HG02981 (cell line): ENCODE measurements around the gene AFAP1.
"Not testable (repeated sequence)": the region's sequence is repeated elsewhere in the genome, so short reads cannot be mapped to it uniquely, and the experiment has no call there.

Experiments
- ATAC-seq: cut with Tn5 transposase; IDR thresholded peaks from one replicate; pipeline ENCODE4 v1.9.1; 2021; ENCODE audit warnings: mild to moderate bottlenecking, moderate library complexity; ENCODE audit not compliant: unreplicated experiment

Gene AFAP1

DNA sequence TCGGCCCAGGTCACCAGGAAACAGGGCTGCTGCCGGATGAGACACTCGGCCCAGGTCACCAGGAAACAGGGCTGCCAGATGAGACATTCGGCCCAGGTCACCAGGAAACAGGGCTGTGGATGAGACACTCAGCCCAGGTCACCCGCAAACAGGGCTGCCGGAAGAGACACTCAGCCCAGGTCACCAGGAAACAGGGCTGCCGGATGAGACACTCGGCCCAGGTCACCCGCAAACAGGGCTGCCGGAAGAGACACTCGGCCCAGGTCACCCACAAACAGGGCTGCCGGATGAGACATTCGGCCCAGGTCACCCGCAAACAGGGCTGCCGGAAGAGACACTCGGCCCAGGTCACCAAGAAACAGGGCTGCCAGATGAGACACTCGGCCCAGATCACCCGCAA, 21.5 kb downstream of the AFAP1 start:
- not testable (repeated sequence) for ATAC-seq

DNA sequence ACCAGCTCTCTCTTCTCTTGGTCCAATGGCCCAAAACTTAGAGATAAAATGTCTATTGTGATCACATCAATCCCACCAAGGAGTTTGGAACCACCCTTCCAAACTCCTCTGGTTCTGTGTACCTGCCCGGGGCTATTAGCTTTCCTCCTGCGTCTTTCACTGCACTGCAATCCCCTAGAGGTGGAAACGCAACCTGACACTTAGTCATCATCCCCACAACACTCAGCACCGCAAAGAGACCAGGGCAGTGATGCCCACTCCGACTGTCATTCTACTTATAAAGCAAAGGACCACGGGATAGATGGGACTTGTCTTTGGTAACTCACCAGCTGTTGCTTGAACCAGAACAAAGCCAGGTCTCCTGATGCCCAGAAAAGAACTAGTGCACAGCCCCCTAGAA, 22.0 kb downstream of the AFAP1 start:
- ATAC-seq = no peak

DNA sequence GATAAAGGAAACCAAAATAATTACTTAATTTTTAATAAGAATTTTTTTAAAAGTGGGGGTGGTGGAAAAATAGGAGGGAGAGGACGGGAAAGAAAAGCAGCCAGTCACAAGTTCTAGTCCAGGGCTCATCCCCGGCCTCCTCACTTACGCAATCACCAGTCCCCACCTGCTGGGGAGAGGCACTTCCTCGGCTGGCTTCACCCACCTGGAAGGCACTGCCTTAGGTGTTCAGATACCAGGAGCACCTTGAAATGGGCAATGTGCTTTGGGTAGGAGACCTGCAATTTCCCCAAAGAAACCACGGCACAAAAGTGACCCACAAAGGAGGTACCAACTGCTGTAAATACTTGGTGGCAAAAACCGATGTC, 23.8 kb downstream of the AFAP1 start:
- no peak for ATAC-seq

DNA sequence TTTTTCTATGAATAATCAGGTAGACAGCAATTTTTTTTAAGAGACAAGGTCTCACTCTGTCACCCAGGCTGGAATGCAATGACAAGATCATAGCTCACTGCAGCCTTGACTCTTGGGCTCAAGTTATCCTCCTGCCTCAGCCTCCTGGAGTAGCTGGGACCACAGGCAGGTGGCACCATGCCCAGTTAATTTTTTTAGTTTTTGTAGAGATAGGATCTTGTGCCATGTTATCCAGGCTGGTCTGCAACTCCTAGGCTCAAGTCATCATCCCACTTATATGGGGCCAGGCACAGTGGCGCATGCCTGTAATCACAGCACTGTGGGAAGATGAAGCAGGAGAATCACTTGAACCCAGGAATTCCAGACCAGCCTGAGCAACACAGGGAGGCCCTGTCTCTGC, 26.8 kb downstream of the AFAP1 start:
- ATAC-seq = no peak

DNA sequence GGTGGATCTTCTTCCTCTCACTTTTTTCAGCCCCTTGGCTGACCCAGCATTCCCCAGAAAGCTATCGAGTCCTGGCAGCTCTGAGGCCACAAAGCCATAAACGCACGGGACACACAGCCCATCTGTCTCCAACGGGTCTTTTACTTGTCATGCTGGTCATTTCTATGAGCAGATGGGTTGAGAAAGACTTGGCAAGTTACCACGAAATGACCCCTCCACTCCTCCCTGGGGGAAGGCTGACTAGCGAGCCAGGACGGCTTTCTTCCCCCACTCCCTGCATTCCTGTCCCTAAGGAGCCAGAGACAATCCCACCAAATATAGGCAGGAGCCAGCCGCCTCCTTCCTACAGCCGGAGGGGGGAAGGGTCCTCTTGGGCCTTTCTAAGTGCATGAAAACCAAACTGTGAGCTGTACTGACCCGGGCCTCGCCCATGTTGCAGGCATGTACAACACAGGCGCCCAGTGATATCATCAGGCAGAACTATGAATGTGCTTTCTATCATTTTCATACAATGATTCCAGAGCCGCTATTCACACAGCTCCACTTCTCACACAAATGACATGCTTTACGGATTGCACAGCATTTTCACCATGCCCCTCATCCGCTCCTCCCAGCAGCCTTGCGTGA, 28.6 kb downstream of the AFAP1 start:
- ATAC-seq = no peak

DNA sequence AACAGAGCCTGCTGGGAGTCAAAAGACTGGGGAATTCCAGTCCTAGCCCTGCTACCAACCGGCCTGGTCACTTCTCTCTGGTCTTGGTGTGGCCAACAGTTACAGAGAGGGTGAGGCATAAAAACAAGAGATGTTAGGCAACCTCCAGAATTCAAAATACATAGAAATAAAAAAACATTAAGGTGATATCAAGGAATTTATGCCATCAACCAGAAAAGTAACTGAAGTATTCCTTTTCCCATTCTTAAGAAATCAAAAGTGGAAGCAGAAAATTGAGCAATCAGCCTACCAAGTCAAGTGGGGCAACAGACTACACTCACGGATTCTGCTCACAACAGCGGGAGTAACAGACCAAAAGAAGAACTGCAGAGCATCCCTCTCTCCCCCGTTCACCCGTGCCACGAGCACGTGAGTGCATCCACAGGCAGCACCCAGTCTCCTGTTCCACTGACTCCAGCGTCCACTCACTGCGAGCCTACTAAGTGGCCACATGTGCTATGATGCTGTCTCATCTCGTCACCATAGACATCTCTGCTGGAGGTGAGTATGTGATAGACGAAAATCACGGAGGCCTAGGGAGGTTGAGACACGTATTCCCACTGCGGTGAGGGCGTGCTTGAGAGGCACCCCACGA, 29.3 kb downstream of the AFAP1 start:
- no peak for ATAC-seq

DNA sequence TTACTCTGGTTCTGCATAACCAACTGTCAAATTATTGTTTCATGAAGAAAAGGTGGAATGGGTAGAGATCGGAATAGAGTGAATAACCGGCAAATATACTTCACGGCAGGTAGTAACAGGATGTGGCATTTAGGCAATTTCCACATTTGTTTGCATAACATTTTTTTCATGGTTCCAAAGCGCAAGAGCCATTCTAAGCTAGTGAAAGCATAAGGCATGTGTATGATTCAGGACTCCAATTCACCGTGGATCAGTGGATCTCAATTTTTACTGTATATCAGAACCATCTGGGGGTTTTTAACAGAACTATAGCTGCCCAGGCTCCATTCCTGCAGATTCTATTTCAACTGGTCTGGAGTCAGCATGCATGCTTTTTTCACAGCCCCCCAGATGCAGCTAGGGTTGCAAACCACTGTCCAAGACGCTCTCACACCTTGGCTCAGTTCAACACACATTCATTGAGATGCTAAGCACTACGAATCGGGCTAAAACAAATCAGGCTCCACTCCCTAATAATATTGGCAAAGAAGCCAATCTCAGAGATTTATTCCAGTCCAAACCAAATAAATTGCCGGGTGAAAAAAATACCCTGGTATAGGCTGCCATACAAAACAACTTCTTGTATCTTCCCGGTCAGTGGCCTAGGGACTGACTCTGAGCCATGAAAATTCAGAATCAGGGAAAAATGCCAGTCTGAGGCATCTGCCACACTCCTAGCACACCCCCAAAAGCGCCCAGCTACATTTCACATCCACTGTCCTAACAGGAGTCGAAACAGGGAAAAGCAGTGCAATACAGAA, 30.0 kb downstream of the AFAP1 start:
- ATAC-seq = no peak

DNA sequence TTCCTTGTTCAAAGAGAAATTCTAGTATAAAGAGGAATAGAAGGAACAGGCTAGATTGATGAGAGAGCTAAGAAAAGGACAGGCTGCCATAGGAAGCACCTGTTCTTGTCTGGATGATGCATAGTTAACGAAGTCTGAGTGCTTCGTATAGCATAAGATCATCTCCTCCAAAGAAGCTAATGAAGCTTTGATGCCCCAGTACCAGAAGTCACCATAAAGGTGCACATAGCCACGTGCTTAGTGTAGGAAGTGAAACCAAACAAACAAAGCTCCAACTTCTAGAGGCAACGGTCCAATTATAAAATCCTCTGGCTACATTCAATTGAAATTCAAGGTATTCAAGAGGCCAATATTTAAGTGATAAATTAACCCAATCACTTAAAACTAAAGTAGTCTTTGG, 31.0 kb downstream of the AFAP1 start:
- ATAC-seq = no peak

DNA sequence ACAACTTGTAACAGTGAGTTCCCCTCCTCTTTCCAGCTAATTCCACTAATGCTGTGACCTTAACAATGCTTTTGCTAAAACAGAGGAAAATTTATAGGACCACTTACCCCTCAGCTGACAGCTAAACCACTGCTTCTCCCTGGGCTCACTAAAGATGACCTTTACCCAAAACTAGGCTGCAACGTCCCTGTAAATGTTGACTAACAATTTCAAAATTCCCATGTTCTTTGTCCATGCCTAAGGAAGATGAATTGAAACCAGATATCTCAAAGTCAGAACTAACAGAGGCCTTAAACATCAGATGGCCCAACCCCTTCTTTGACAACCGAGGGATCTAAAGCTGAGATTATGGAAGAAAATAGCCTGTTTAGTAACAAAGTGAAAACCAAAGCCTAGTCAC, 32.5 kb downstream of the AFAP1 start:
- ATAC-seq = no peak

DNA sequence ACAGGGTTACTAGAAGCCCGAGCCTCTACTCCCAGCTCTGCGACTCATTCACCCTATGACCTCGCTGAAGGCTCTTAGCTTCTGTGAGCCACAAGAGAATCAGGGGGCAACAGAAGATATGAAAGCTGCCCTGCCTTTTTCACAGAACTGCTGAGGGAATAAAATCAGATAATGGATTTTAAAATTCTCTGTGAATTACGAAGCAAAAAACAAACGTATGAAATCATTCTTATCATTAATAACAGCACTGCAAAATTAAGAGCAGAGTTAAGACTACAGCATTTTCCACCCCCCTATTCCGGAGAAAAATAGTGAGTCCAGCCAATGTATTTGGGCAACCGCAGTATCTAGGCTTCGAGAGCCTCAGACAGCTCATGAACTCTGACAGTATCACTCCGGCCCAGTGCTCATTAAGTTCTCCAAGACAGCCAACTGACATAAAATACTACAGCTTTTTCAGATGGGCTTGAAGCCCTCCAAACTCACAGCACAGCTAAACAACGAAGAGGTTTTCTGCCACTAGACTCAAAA, 33.4 kb downstream of the AFAP1 start:
- no peak for ATAC-seq

DNA sequence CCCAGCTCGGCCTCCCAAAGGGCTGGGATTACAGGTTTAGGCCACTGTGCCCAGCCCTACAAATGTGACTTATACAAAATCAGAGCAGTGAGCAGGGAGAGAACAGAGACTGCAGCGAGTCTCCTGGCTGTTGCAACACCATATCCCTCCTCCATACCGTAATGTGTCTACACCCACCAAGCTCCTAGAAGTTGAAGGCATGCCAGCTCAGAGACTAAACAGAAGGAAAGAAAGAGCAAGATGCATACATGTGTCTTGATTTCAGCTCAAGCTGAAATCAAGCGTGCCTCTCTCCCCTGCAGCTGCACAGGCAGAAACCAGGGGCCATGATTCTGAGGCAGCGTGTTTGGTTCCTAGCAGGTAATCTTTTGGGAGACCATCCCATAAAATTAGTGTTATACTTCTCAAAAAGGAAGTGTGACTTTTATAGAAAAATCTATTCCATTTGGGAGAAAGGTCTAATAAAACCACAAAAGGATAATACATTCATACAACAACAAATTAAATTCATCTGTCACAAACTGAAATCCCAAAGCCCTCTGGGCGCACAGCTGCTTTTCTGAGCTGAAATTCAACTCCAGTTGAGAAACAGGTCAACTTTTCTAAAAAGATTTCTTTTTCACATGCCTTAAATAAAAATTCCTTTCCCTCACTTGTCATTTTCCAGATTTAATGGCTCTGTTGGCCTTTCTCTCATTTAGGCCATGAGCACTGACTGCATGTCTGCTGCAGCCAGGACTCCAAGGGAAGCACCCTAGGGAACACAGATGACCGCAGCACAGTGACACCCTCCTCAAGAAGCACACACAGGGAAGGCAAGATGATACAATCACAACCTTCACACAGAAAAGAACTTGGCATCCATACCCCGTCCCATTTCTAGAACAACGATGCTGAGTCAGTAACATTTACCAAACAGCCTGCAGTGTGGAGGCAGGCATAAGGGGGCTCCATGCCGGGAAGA, 34.4 kb downstream of the AFAP1 start:
- ATAC-seq = no peak

DNA sequence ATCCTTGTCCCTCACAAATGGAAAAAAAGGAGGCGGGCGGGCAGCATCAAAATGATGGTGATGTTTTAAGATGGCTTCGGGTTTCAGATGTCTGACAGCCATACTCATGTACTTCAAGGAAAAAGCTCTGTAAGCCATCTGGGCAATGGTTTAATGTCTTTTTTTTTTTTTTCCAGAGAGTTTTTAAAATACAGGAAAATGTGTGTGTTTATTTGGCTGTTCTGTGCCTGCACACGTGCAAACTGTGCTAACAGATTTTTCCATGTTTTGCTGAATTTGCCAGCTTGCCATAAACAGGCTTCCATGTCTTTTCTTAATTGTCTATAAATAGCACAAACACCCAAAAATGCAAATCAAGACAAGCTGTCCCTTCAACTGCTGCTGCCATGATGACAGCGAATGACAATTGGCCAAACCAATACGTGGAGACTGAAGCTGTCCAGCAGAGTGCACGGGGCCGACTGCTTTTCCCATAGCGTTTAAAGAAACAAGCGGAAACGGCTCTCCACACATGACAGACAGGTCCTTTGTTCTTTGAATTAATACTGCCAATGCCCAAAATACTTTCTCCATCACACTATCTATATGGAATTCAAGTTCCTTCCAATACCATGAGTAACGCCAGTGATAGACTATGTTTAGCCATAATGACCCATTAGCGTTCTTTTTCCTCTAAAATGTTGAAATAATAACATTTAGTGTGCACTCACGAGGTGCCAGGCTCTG, 35.7 kb downstream of the AFAP1 start:
- ATAC-seq = no peak

DNA sequence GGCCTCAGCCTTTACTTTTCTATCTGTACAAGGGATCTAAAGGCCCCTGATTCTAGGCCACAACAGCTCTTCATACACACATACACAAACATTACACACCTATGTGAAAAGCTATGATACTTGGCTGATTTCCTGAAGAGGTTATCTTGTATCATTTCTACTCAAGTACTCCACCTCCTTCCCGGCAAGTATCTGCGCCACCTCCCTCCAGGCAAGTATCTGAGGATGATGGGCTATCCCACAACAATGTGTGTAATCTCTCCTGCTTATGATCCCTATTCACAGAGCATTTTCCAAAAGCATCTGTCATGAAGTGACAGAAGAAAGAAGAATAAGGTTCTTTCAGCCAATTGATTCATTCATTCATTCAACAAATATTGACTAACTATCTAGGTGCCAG, 36.8 kb downstream of the AFAP1 start:
- ATAC-seq = no peak

DNA sequence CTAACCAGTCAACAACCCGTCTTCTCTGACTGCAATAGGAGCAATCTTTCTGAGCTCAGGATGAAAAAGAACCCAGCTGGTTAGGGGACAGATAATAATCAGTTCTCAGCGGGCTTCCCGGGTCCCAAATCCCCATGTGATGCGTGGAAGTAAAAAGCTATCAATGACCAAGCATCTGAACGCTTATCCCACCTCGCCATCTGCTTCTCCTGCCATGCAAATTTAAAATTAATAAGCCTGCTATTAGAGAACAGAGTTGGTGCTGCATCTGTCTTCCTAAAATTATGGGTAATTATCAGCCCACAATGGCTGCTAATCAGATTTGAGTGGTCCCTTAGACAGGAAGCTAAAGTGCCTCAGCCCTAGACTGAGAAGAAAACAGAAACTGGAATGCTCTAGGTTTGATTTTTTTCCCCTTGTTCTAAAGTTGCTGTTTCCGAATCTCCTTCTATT, 37.5 kb downstream of the AFAP1 start:
- no peak for ATAC-seq

DNA sequence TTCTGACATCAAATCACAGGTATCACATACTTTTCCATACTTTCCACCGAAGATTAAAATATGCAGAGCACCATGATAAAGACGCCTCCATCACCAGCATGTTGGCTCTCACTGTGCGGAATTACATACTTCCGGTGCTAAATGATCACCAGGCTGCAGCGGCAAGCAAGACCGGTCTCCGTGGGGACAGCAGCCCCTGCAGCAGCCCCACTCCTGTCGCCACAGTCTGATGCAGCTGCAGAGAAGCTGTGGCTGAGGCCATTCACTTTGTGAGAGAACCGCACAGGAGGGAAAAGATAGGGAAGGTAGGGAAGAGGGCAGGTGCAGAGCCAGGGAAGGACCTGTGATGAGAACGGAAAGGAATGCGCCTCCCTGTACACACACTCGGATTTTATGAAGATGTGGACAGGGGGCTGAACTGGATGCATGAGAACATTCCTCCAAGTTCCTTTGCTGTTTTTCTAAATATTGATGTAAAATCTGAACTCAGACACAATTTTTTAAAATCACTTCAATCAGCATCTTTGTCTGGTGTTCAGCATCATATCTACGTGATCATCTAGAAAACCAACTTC, 38.3 kb downstream of the AFAP1 start:
- ATAC-seq = no peak

DNA sequence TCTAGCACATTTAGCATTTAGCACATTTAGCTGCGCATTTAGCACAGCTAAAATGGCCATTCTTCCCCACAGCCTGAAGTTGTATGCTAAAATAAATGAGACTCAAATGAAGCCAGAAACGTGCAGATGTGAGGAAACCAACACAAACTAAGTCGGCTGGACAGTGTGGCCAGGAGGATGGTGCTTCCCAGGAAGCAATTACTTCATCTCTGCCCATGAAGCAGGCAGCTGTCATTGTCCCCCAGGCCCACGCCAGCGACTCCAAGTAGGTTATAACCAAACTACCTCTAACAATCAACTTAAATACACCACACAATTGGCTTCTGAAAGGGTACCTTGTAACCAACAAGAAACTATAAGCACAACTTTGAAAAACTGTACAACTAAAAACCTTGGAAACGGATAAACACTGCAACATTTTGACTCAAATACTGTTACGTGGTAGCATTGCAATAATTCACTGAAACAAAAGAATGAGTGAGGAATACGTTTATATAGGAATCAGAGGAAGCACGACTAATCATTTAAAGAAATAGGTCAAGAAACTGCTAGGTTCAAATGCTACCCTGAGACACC, 39.2 kb downstream of the AFAP1 start:
- no peak for ATAC-seq

DNA sequence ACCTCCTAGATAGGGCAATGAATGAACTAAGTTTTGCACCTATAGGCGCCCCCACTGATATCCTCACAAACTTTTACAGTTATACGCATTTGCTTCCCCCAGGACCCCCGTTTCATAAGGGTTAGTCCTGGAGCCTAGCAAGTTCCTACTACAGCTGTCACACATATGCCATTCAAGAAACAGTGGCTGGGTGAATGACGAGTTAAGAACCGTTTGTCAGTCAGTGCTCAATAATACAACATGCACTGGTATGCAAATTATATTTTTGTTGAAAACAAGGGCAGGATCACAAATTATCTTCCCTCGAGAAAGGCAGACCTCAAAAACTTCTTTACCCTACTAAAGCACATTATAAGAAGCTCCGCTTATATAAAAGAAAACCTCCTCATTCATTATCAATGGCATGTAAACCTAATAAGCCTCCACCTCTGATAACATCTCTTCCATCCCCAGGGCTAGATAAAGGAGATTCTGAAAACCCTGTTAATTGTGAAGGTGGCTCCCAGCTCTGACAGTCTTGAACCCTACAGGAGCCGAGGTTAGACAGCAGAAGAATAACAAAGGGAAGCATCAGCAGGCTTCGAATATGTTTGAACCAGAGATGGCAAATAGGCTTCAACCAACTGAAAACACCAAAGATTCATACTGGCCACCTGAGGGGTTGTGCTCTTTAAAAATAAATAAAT, 40.3 kb downstream of the AFAP1 start:
- no peak for ATAC-seq

DNA sequence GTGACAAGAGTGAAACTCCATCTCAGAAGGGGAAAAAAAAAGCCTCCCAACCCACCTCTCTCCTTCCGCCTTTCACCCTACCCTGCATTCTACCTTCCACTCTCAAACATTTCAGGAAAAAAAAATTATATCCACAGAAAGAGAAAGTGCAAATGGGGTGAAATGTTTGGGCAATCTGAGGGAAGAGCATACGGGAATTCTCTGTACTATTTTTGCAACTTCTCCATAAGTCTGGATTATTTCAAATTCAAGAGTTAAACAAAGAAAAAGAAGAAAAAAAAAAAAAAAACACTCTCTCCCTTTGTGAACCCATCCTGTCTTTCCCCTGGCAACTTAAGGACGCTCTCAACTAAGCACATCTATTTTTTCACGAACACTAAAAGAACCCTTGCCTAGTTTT, 41.3 kb downstream of the AFAP1 start:
- no peak for ATAC-seq

DNA sequence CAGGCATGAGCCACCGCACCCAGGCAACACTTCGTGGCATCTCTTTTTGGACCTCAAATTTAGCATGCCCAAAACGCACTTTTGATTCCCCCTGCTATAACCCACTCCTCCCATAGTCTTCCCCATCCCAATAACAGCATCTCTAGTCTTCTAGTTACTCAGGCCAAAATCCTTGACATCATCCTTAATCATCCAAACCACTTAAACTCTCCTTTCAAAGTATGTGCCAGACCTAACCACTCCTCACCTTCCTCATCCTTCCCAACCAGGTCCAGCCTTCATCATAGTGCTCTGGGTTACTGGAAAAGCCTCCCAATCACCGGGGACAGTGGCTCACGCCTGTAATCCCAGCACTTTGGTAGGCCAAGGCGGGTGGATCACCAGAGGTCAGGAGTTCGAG, 41.9 kb downstream of the AFAP1 start:
- ATAC-seq = no peak
